Brain microvascular endothelial cell (primary cell): ENCODE data around the gene PROSER2.
A peak's percentile ranks its signal among the peaks of the same experiment; 100 is the strongest.

Experiments
- DNase-seq: peaks from one replicate; pipeline ENCODE4 v3.0.0-alpha.2; 2020
- H3K27ac ChIP-seq: fragments of 250-450 bp; sonication (Bioruptor Pico); 2 replicates; pipeline ENCODE4 v1.5.1; 2020; ENCODE audit warnings: mild to moderate bottlenecking, moderate library complexity
- H3K27me3 ChIP-seq: fragments of 250-450 bp; sonication (Bioruptor Pico); replicated peaks from 2 replicates; pipeline ENCODE4 v1.5.1; 2020; ENCODE audit warnings: mild to moderate bottlenecking
- H3K36me3 ChIP-seq: fragments of 250-450 bp; sonication (Bioruptor Pico); replicated peaks from 2 replicates; pipeline ENCODE4 v1.5.1; 2020; ENCODE audit warnings: mild to moderate bottlenecking
- H3K4me3 ChIP-seq: 2 replicates; pipeline ENCODE4 v1.5.1; 2011; ENCODE audit warnings: low read depth, mild to moderate bottlenecking, control low read depth, low read length, moderate library complexity
- in situ Hi-C: cut with HindIII; loops from 2 replicates; pipeline ENCODE4 v1.10.0; 2017; ENCODE audit warnings: low sequenced_read_pairs, low pct_ligation_motif_present
- TF ChIP-seq, protein P1 (sequence below): IDR thresholded peaks from 2 replicates; pipeline ENCODE4 v1.5.1; 2011; ENCODE audit warnings: low read depth, mild to moderate bottlenecking, moderate library complexity, low read length, control low read depth, inconsistent platforms; ENCODE audit errors: missing control alignments

The PROSER2 gene

DNA sequence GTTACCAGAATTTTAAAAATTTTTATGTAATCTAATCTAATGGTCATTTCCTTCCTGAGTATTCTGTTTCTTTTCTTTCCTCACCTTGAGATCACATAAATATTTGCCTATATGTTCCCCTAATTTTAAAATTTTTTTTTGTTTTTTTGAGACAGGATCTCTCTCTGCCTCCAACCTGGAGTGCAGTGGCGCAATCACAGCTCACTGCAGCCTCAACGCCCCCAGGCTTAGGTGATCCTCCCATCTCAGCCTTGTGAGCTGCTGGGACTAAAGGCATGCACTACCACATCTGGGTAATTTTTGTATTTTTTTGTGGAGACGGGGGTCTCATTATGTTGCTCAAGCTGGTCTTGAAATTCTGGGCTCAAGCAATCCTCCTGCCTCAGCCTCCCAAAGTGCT lies 4.1 kb upstream of the PROSER2 start:
- in situ Hi-C loops = no loop called here
- no peak overlapping the region for H3K27ac ChIP-seq
- DNase-seq = no peak

DNA sequence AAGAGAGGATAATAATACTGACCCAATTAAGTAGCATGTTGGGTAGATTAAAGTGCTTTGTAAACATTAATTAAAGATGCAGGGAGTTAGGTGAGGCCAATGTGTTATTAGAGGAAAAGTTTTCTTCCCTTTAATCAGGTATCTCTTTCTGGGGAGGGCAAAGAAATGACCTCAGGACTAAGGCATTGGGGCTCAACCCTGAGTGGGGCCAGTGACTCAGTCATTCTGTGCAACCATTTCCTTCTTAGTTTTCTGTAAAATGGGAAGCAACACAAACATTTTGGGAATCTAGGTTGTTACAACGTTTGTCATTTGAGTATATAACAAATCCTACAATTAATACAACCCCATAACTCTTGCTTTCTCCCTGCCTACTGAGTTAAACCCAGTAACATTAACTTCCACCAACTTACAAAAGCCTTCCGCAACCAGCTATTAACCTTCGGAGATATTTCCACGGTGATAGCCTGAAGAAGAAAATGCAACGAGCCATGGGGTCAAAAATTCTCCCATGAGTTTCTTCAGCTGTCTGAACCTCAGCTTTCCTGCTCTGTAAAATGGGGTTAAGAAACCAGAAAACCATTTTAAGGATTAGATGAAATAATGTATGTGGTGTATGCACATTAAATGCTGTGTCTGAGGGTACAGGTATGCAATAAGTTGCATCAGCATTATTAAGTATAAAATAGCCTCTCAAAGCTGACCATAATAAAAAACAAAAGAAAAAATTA lies 965 bp upstream of the PROSER2 start:
- TF ChIP-seq, protein P1, sequence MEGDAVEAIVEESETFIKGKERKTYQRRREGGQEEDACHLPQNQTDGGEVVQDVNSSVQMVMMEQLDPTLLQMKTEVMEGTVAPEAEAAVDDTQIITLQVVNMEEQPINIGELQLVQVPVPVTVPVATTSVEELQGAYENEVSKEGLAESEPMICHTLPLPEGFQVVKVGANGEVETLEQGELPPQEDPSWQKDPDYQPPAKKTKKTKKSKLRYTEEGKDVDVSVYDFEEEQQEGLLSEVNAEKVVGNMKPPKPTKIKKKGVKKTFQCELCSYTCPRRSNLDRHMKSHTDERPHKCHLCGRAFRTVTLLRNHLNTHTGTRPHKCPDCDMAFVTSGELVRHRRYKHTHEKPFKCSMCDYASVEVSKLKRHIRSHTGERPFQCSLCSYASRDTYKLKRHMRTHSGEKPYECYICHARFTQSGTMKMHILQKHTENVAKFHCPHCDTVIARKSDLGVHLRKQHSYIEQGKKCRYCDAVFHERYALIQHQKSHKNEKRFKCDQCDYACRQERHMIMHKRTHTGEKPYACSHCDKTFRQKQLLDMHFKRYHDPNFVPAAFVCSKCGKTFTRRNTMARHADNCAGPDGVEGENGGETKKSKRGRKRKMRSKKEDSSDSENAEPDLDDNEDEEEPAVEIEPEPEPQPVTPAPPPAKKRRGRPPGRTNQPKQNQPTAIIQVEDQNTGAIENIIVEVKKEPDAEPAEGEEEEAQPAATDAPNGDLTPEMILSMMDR = no peak
- Histone ChIP-seq H3K27me3 (no peaks in the 10 kb centered on the region), H3K27ac (no peak overlapping the region), H3K4me3 (no peak overlapping the region), H3K36me3 (no peaks in the 10 kb centered on the region)
- DNase-seq = no peak
- in situ Hi-C loops = no loop called here

More for the DNA sequence above, 4.1 kb upstream of the PROSER2 start:
- TF ChIP-seq, protein P1 = no peak
- Histone ChIP-seq H3K27me3 (no peaks in the 10 kb centered on the region), H3K36me3 (no peaks in the 10 kb centered on the region), H3K4me3 (no peak overlapping the region)

DNA sequence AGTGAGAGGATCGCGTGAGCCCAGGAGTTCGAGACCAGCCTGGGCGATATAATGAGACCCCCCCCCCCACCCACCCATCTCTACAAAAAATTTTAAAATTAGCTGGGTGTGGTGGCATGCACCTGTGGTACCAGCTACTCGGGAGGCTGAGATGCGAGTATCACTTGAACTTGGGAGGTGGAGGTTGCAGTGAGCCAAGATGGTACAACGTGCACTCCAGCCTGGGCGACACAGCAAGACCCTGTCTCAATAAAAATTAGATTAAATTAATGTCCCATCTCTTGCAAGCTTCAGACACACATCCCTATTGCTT lies 391 bp upstream of the PROSER2 start:
- no peak overlapping the region for H3K27ac ChIP-seq
- in situ Hi-C loops = no loop called here

DNA sequence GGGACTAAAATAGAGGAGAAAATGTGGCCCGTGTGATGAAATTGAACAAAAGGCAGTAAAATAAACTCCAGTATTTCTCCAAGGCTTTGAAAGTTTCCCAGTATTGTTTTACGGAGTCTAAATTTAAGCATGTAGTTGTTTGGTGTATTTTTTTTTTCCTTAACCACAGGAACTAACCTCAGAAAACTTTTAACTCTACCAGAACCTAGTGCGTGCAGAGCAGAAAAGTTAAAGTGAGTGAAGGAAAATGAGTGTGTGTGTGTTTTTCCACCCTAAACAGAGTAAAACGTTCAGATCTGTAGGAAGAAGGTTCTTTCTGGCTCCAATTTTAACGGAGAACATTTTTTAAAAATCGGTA lies 812 bp downstream of the PROSER2 start:
- Histone ChIP-seq H3K27ac (no peak overlapping the region), H3K4me3 (peak overlapping the region; percentile 70), H3K27me3 (no peaks in the 10 kb centered on the region), H3K36me3 (no peaks in the 10 kb centered on the region)
- no peak for DNase-seq
- TF ChIP-seq, protein P1 = no peak
- in situ Hi-C loops = no loop called here

More for the DNA sequence above, 391 bp upstream of the PROSER2 start:
- no peaks in the 10 kb centered on the region for H3K36me3 ChIP-seq
- peak overlapping the region; percentile 70 for H3K4me3 ChIP-seq
- DNase-seq = no peak
- H3K27me3 ChIP-seq = no peaks in the 10 kb centered on the region
- TF ChIP-seq, protein P1 = no peak

DNA sequence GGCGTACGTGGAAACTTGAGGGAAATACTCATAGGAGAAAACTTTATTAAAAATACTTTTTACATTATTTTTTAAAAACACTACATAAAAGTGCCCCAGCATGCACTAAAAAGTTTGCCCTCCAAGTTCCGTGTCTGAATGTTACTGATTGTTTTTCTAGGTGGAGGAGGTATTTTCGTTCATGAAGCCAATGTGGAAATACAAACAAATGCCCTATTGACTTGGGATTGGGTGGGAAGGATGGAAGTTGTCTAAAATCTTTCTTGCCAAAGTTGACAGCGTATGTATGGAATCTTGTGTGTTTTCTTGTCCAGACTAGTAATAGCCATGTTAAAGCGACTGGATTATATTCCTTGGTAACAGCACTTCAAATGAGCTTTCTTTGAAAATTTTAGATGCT lies 1.2 kb downstream of the PROSER2 start:
- H3K27ac ChIP-seq = no peak overlapping the region
- H3K4me3 ChIP-seq = no peak overlapping the region
- H3K27me3 ChIP-seq = no peaks in the 10 kb centered on the region
- DNase-seq = no peak
- in situ Hi-C loops = no loop called here
- H3K36me3 ChIP-seq = no peaks in the 10 kb centered on the region
- TF ChIP-seq, protein P1 = no peak

DNA sequence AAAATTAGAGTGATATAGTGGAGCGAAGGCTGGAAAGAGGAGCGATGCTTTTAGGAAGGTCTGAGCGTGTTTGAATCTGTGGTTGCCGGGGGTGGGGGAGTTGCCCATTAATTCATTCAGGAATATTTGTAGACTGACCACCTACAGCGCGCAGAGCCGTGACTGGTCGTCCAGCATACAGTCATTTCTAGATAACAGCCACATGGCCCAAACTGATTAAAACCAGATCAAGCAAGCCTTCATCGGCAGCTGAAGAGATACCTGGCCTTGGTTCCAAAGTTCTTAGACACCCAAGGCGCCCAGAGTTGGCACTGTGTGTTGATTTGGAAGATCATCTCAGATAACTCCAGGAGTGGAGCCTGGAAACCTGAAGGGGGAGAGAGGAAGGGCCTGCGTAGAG lies 1.7 kb downstream of the PROSER2 start:
- Histone ChIP-seq H3K4me3 (no peak overlapping the region), H3K27me3 (no peaks in the 10 kb centered on the region), H3K27ac (no peak overlapping the region), H3K36me3 (no peaks in the 10 kb centered on the region)
- no peak for DNase-seq
- in situ Hi-C loops = no loop called here
- TF ChIP-seq, protein P1 = no peak
